Measurements from ENCODE around the gene NEK10. TPM values are rescaled to one million over a fixed set of nuclear protein-coding genes. Genes with fewer than 3 reads are reported as not detected.

The NEK10 gene
- total RNA-seq, 1 experiment from 2014 or later = 0.66 TPM

DNA sequence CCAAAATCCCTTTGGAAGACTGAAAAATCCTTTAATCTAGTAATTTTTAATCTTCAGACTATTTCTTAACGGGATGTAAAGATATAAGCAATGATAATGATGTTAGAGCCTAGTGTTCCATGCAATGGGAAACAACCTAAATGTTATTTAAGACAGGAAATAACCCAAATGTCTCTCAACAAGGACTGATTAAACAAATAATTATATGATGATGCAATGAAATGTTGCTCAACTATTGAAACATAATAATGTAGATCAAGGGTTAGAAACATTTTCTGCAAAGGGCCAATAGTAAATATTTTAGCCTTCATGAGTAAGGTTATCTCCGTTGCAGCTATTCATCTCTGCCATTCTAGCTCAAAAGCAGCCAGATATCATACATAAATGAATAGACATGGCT is 275.4 kb downstream of the NEK10 start:
- Mint-ChIP-seq H3K27ac (no peak overlapping the region), H3K36me3 (ENCODE audit: insufficient read depth in 1 of 3, low read depth in 3 of 3) (peaks cover 0 to 4% (median 0%) of the 10 kb centered on the region in 3 experiments; a peak in 1 of 7 replicates), H3K27me3 (ENCODE audit: low read depth) (no peaks in the 10 kb centered on the region), H3K4me3 (no peak overlapping the region), H3K9me3 (peaks cover 0 to 7% of the 10 kb centered on the region in 2 experiments; a peak in 3 of 5 replicates), H3K4me1 (peaks cover 4 to 7% of the 10 kb centered on the region in 2 experiments)
- no peak overlapping the region for H2AFZ ChIP-seq (ENCODE audit: low read length)
- H3K79me1 ChIP-seq (ENCODE audit: insufficient read depth, low read depth, low read length, poor library complexity, severe bottlenecking) = no peaks in the 10 kb centered on the region
- no peak overlapping the region for H2BK15ac ChIP-seq (ENCODE audit: low read depth, low read length)
- H2BK5ac ChIP-seq (ENCODE audit: insufficient read length, low read length) = no peak overlapping the region
- no peaks in the 10 kb centered on the region for H3K27me3 ChIP-seq (ENCODE audit: insufficient read depth, low read length)
- H3K9me3 ChIP-seq (ENCODE audit: control insufficient read depth, low read depth, low read length) = no peaks in the 10 kb centered on the region
- H2BK120ac ChIP-seq (ENCODE audit: low read depth, low read length, poor library complexity, severe bottlenecking) = no peak overlapping the region
- no CpG with 5 or more reads among the region's 2 CpGs for WGBS (ENCODE audit: extremely low coverage, insufficient read length, low lambda C conversion rate)
- H3K4me1 ChIP-seq (ENCODE audit: insufficient read depth, low read length) = no peaks in the 10 kb centered on the region
- no peak overlapping the region for H3K27ac ChIP-seq (ENCODE audit: insufficient read length, low read depth, low read length)
- H3K18ac ChIP-seq (ENCODE audit: insufficient read length, low read depth, low read length) = no peak overlapping the region
- no peaks in the 10 kb centered on the region for H4K20me1 ChIP-seq (ENCODE audit: control insufficient read depth, insufficient read depth, insufficient read length)
- no peak overlapping the region for H3T11ph ChIP-seq (ENCODE audit: low read length)
- H3K56ac ChIP-seq (ENCODE audit: insufficient read length, low read depth, low read length) = no peak overlapping the region
- H4K8ac ChIP-seq (replicated peaks; ENCODE audit: insufficient read length, low read depth, low read length) = no peak overlapping the region
- H3K9ac ChIP-seq (ENCODE audit: extremely low read depth, insufficient read length, low read length) = no peak overlapping the region
- DNase-seq = no peak
- H4K91ac ChIP-seq (ENCODE audit: insufficient read length, low read depth, low read length) = no peak overlapping the region
- H2AK5ac ChIP-seq (ENCODE audit: insufficient read length, low read length) = no peak overlapping the region
- no peak overlapping the region for H3K4ac ChIP-seq (ENCODE audit: low read depth, low read length)
- H3K4me2 ChIP-seq (ENCODE audit: insufficient read depth, insufficient read length, low read length) = no peak overlapping the region
- no peaks in the 10 kb centered on the region for H3K79me2 ChIP-seq (ENCODE audit: insufficient read depth, low read length)
- H3K14ac ChIP-seq (ENCODE audit: insufficient read depth, low read length) = no peak overlapping the region
- H3K23me2 ChIP-seq (ENCODE audit: insufficient read length, low read depth, low read length, poor library complexity, severe bottlenecking) = no peaks in the 10 kb centered on the region
- H3K23ac ChIP-seq (ENCODE audit: insufficient read length, low read depth, low read length) = no peak overlapping the region
- H2BK12ac ChIP-seq (ENCODE audit: insufficient read length, low read depth, low read length) = no peak overlapping the region
- no peak overlapping the region for H4K5ac ChIP-seq (ENCODE audit: insufficient read length, low read depth, low read length)
- H2BK20ac ChIP-seq (ENCODE audit: low read depth, low read length, poor library complexity, severe bottlenecking) = no peak overlapping the region
- TF ChIP-seq, protein P1, sequence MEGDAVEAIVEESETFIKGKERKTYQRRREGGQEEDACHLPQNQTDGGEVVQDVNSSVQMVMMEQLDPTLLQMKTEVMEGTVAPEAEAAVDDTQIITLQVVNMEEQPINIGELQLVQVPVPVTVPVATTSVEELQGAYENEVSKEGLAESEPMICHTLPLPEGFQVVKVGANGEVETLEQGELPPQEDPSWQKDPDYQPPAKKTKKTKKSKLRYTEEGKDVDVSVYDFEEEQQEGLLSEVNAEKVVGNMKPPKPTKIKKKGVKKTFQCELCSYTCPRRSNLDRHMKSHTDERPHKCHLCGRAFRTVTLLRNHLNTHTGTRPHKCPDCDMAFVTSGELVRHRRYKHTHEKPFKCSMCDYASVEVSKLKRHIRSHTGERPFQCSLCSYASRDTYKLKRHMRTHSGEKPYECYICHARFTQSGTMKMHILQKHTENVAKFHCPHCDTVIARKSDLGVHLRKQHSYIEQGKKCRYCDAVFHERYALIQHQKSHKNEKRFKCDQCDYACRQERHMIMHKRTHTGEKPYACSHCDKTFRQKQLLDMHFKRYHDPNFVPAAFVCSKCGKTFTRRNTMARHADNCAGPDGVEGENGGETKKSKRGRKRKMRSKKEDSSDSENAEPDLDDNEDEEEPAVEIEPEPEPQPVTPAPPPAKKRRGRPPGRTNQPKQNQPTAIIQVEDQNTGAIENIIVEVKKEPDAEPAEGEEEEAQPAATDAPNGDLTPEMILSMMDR (conservative IDR thresholded peaks at IDR 0.05) = no peak

Measured in H9 (cell line).